GM21390 (cell line): ENCODE data around the gene AQP12A.

Experiments
- ATAC-seq: cut with Tn5 transposase; IDR thresholded peaks from one replicate; pipeline ENCODE4 v1.9.1; 2021; ENCODE audit not compliant: unreplicated experiment

AQP12A gene

DNA sequence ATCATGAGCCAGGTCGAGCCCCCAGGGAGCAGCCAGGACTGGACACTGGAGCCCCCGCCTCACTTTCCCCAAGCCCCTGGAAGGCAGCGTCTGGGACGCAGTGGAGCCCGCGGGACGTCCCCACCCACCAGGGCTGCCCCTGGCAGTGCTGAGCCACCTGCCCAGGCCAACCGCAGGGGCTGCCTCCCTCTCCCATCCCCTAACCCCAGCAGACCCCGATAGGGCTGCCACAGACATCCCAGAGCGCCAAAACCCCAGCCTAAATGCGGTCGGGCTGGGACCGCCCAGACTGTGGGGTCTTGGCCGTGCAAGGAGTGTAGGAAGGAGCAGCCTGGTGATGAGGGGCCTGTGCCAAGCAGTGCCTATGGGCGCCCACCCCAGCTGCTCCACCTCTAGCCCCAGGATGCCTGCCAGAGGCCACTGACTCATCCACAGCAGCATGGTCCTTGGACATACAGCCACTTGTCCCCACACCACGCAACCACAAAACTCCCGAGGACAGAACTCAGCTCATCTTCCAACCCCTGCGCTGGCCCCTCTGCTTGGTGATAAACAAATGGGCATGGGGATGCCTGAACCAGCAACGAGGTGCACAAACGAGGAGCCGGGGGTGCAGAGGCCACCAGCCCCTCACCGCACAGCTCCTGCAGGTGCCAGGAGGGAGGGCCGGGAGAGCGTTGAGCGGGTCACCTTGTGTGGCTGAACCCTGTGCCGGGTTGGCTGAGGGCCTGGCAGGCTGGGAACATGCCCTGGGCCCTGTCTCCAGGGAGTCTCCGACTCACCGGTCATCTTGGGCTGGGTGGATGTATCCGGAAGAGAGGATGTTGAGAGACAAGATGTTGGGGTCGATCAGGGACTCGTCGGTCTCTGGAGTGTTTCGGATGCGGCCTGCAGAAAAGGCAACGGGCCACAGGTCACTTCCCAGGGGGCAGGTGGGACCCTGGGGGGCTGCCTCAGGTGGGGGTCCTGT lies 44.9 kb downstream of the AQP12A start:
- ATAC-seq: no peak

DNA sequence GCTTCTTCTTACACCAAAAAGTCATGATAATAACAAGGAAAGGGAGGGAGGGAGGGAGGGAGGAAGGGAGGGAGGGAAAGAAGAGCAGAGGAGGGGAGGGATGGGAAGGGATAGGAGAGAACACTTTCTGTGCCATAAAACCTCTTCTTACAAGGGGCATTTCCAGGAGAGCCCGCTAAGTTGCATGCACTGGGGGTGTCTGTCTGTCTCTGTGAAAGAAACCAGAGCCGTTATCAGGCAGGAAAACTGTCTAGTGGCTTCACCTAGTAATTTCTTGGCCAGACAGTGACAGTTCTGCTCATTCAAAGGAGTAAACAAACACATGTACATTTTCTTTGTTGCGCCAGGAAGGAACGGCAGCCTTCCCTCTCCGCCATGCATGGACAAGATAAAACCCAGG lies 45.8 kb downstream of the AQP12A start:
- ATAC-seq: no peak

DNA sequence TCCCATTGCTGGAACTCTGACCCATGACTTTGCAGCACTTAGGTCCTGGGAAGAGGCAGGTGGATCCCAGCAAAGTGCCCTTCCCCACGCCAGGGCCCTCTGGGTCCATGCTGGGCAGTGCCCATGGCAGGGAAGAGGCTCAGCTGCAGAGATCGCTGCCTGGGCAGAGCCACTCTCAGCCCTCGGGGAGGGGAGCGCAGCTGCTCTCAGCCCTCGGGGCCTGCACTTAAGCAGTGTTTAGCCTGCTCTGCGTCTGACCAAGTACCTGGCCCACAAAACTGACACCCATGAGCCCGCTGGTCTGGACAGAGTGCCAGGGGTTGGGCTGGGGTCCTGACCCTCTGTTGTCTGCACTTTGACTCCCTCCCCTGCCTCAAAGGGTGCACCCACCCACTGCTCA lies 46.3 kb downstream of the AQP12A start:
- ATAC-seq: no peak

DNA sequence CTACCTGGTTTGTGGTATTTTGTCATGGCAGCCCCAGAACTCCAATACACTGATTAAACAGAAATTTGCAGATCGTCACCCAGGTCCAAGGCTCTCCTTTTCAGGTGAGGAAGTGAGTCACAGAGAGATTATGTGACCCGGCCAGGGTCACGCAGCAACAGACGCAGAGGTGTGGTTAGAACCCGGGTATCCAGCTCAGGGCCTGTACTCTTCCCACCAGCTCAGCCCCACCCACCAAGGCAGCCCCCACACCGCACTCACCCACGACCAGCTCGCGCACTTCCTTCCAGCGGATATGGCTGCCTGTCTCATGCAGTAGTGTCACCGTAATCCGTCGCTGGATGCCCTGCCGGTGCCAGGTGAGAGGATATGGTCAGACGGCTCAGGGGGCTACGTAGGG lies 48.1 kb downstream of the AQP12A start:
- no peak for ATAC-seq

DNA sequence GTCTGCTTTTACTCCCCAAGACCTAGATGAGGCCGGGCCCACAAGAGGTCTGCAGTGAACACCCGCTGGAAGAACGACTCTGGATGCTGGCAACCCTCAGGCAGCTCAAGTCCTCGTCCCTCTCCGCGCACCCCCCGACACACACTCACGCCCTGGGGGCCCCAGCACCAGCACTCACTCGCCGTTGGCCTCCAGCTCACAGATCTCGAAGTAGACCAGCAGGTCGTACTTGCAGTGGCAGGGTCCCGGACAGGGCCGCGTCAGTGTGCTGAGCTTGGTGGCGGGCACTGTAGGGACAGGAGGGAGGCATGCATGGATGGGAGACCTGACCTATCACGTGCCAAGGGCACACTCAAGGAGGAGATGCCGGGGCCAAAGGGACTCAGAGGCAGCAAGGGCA lies 49.4 kb downstream of the AQP12A start:
- no peak for ATAC-seq

DNA sequence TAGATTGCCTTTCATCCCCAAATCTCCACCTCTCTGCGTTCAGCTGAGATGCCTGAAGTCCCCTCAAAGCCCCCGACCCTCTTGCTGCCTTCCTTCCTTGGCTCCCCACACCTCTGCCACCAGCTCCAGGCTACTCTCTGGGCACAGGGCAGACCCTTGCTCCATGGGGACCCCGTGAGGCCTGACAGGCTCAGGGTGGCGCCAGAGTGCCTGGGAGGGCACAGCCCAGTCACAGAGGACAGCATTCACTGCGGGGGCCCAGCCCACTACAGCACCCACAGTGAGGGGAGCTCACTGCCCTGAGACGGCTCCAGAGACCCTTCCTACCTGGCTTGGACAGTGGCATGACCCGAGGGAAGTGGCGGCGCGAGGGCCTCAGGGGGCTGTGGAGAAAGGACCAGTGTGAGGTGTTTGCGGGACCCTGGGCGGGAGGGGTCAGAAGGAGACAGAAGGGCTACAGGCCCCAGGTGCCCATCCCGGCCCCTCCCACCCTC lies 51.0 kb downstream of the AQP12A start:
- ATAC-seq: no peak

DNA sequence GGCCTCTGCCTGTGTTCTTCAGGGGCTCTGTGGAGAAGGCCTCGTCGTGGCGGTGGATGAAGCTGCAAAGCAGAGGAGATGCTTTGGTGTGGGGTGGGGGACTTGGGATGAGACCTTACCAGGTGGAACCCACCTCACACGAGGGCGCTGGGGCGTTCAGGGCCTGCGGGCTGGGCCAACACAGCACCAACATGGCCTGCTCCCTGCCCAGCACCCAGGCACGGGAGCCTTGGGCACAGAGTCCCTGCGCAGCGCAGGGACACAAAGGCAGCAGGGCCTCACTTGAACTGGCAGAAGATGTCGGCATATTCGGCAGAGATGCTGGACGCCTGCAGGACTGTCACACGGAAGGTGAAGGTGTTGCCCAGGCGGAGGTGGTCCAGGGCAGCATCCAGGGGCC lies 53.8 kb downstream of the AQP12A start:
- no peak for ATAC-seq

DNA sequence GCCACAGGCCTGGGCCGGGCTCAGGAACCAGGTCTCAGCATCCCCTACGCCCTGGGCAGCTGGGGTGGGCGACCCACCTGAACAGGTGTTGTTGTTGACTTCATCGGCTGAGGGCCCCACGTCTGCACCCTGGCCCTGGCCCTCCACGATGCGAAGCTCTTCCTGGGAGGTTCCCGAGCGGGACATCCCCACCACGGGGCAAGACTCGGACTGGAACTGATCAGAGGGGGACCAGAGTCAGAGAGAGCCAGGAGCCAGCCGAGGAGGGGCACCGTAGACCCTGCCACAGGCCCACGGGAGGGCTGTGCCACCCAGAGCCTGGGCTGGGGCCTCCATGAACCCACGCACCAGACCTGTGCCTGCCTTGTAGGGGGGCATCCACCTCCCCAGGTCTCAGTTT lies 54.3 kb downstream of the AQP12A start:
- ATAC-seq: no peak

DNA sequence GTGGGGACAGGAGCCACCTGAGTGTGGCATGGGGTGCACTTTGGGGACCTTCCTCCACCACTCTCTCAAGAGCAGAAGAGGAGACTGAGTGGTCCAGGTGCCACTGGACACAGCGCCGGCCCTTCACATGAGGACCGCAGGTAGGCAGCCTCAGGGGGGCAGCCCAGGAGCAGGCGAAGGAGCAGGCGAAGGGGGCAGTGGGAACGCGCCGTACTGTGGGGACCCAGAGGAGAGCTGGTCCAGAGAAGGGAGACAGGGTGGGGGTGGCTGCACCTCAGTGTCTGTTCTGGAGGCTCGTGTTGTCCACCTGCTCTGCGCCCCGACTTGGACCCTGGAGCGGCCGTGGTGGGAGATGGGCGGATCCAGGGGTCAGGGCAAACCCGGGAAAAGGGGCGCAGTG lies 55.0 kb downstream of the AQP12A start:
- no peak for ATAC-seq

DNA sequence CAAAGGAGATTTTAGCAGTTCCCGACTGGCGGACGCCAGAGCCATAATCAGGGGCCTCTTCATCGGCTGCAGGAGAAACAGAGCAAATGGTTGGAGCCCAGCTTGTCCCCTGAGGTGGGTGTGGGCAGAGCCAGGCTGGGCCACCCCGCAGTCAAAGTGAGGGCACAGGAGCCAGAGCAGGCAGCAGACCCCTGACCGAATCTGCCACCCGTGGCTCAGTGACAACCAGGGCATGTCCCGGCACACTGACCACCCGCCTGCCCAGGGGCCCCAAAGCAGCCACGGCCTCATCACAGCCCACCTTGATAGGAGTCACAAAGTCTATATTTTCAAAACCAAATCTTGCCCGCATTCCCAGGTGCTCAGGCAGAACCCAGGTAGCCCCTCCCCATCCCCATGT lies 55.6 kb downstream of the AQP12A start:
- no peak for ATAC-seq
